Measurements from ENCODE around the gene SEC24D.
"Not testable (repeated sequence)": the region's sequence is repeated elsewhere in the genome, so short reads cannot be mapped to it uniquely, and the experiment has no call there.

Gene SEC24D, protein sequence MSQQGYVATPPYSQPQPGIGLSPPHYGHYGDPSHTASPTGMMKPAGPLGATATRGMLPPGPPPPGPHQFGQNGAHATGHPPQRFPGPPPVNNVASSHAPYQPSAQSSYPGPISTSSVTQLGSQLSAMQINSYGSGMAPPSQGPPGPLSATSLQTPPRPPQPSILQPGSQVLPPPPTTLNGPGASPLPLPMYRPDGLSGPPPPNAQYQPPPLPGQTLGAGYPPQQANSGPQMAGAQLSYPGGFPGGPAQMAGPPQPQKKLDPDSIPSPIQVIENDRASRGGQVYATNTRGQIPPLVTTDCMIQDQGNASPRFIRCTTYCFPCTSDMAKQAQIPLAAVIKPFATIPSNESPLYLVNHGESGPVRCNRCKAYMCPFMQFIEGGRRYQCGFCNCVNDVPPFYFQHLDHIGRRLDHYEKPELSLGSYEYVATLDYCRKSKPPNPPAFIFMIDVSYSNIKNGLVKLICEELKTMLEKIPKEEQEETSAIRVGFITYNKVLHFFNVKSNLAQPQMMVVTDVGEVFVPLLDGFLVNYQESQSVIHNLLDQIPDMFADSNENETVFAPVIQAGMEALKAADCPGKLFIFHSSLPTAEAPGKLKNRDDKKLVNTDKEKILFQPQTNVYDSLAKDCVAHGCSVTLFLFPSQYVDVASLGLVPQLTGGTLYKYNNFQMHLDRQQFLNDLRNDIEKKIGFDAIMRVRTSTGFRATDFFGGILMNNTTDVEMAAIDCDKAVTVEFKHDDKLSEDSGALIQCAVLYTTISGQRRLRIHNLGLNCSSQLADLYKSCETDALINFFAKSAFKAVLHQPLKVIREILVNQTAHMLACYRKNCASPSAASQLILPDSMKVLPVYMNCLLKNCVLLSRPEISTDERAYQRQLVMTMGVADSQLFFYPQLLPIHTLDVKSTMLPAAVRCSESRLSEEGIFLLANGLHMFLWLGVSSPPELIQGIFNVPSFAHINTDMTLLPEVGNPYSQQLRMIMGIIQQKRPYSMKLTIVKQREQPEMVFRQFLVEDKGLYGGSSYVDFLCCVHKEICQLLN

DNA sequence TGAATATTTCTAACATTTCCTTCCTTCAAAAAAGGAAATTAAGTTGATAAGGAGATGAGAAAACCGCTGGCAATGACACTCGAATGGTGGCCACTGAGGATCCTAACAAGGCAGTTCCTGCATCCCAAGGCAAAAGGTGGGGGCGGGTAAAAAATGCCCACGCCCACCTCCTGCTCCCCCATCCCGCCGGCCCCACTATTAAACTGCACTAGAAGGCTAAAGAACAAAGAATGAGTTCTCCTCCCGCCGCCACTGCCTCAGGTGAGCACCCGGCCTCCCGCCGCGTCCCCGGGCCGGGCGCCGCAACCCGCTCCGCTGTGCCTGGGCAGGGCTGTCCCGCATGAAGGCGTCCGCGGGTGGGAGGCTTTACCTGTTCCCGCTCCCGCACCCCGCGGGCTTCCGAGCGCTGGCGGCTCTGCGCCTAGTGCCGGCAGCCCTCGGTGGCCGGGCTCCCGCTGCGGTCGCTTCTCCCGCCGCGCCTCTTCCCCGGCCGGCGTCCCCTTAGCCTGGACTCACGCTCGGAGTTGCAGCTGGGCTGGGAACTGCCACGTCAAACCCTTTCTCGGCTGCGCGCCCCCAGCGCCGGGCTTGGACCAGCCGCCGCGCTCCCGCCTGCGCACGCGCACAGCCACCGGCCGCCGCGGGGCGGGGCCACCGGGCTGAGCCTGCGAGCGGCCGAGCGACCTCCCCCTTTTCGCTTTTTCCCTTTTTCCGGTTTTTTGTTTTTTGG, at the start of gene SEC24D:
Gene SEC24D (minus strand): TSS at position 556 of the 730 bp plus-strand sequence. CDS start 2,430 bp downstream, outside the sequence.
- peak within 1 kb of the TSS; percentile 69 to 89 for H3K4me3 ChIP-seq (replicated peaks in 1 of 2; ENCODE audit: low read depth in 2 of 2, low read length in 2 of 2)
- DNase-seq (ENCODE audit: low read depth in 2 of 2), result peak; percentile 87 to 91
- TF ChIP-seq, protein P1, sequence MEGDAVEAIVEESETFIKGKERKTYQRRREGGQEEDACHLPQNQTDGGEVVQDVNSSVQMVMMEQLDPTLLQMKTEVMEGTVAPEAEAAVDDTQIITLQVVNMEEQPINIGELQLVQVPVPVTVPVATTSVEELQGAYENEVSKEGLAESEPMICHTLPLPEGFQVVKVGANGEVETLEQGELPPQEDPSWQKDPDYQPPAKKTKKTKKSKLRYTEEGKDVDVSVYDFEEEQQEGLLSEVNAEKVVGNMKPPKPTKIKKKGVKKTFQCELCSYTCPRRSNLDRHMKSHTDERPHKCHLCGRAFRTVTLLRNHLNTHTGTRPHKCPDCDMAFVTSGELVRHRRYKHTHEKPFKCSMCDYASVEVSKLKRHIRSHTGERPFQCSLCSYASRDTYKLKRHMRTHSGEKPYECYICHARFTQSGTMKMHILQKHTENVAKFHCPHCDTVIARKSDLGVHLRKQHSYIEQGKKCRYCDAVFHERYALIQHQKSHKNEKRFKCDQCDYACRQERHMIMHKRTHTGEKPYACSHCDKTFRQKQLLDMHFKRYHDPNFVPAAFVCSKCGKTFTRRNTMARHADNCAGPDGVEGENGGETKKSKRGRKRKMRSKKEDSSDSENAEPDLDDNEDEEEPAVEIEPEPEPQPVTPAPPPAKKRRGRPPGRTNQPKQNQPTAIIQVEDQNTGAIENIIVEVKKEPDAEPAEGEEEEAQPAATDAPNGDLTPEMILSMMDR (IDR thresholded peaks at IDR 0.05; ENCODE audit: low read depth, low read length), result no peak

DNA sequence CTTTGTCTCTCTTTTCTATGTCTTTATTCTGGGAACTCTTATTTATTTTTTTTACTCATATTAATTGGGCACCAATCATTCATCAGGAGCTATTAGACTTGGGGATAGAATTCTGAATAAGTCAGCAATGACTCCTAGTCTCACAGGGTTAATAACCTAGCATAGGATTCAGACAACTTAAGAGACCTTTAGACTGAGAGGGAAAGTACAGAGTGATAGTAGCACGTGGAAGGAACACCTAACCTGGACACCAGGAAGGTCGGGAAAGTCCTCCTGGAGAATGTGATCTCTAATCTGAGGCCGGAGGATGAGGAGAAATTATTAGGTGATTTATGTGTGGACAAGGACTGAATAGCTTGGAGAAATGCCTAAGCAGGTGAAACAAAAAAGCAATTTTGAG, 48.8 kb upstream of the SEC24D start:
- no peak for DNase-seq (ENCODE audit: low read depth in 2 of 2)
- no peak overlapping the region for H3K4me3 ChIP-seq (replicated peaks in 1 of 2; ENCODE audit: low read depth in 2 of 2, low read length in 2 of 2)
- TF ChIP-seq, protein P1 (IDR thresholded peaks at IDR 0.05; ENCODE audit: low read depth, low read length), result no peak

DNA sequence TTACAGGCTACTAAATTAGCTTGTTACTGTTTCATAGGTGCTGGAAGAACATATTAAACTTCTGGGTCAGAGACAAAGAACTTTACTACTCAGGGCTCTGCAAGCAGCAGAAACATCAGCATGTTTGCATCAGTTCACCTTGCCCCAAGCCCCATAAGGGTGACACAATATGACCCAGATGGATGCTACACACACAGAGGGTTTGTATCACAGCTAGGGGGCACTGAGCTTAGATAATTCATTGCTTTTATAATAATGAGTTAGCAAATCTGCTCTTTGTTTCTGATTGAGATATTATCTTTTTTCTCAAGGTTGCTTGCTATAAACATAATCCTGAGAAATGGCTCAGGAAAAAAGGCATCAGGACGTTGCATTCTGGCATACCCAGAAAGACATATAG, 47.9 kb upstream of the SEC24D start:
- TF ChIP-seq, protein P1 (IDR thresholded peaks at IDR 0.05; ENCODE audit: low read depth, low read length), result peak; percentile 30
- DNase-seq (ENCODE audit: low read depth in 2 of 2), result peak in 1 of 2 donors; percentile 9
- H3K4me3 ChIP-seq (replicated peaks in 1 of 2; ENCODE audit: low read depth in 2 of 2, low read length in 2 of 2), result no peak overlapping the region

DNA sequence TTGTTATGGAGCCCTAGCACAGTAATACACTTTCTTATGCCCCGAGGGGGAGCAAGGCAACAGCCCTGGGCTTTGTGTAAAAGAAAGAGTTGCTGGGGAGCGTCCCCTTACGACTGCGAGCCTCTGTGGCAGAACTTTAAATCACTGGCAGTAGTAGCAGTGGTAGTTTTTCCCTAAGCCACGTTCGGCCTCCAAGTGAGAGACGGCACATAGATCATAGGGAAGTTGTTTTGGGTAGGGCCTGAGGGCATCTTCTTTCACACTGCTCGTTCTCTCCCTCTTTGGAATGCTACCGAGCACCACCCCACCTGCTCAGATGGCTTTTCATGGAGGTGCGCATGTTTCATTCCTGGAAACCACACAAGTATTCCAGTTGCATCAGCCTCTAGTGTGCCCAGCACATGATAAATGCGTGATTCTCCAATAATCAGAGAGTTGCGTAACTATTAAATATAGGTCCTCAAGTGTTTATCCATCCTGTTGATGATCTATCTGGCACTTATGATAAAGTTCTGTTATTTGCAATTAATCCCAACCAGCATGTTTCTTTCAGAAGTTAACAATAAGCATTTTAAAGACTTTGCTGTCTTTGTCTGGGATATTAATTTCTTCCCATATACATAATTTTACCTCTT, 45.7 kb upstream of the SEC24D start:
- DNase-seq (ENCODE audit: low read depth in 2 of 2), result no peak
- TF ChIP-seq, protein P1 (IDR thresholded peaks at IDR 0.05; ENCODE audit: low read depth, low read length), result no peak
- H3K4me3 ChIP-seq (replicated peaks in 1 of 2; ENCODE audit: low read depth in 2 of 2, low read length in 2 of 2), result no peak overlapping the region

DNA sequence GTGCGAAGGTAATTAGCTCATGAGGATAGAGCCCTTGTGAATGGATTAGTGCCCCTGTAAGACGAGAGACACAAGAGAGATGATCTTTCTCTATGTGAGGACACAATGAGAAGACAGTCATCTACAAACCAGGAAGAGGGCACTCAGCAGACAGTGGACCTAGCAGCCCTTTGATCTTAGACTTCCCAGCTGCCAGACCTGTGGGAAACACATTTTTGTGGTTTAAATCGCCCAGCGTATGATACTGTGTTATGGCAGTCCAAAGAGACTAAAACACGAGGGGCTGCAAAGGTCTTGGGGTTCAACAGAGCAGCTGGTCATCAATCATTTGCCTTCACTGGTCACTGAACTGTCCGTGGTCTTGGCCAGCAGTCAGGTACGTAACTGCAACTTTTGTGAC, 43.5 kb upstream of the SEC24D start:
- H3K4me3 ChIP-seq (replicated peaks in 1 of 2; ENCODE audit: low read depth in 2 of 2, low read length in 2 of 2), result no peak overlapping the region
- TF ChIP-seq, protein P1 (IDR thresholded peaks at IDR 0.05; ENCODE audit: low read depth, low read length), result no peak

DNA sequence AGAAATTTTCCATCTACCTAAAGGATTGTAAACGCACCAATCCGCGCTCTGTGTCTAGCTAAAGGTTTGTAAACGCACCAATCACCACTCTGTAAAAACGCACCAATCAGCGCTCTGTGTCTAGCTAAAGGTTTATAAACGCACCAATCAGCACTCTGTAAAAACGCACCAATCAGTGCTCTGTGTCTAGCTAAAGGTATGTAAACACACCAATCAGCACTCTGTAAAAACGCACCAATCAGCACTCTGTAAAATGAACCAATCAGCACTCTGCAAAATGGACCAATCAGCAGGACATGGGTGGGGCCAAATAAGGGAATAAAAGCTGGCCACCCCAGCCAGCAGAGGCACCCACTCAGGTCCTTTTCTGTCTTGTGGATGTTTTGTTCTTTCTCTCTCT, 42.6 kb upstream of the SEC24D start:
- H3K4me3 ChIP-seq (replicated peaks in 1 of 2; ENCODE audit: low read depth in 2 of 2, low read length in 2 of 2); DNase-seq (ENCODE audit: low read depth in 2 of 2): not testable (repeated sequence)

More for the DNA sequence above, 43.5 kb upstream of the SEC24D start:
- no peak for DNase-seq (ENCODE audit: low read depth in 2 of 2)

Measured in cardiac fibroblast (primary cell).